H1 (cell line): ENCODE data around the gene XDH. TPM values are rescaled to one million over a fixed set of nuclear protein-coding genes. Genes with fewer than 3 reads are reported as not detected.

Experiments used
- SIRT6 ChIP-seq: IDR thresholded peaks from one replicate; pipeline ENCODE4 v1.7.1; 2012; ENCODE audit warnings: low read length, inconsistent platforms
- TAF1 ChIP-seq: IDR thresholded peaks from 2 replicates; pipeline ENCODE4 v1.6.1; 2011; ENCODE audit warnings: mild to moderate bottlenecking, low read depth, low read length
- polyA plus RNA-seq, 7 experiments: library from polyadenylated mRNA; depleted of rRNA in 3 of 7; stranded (reverse) in 5 of 7; unstranded in 2 of 7; fragments of >200 nt in 5 of 7; fragments of 200-250 nt in 2 of 7; gene quantifications; 1 replicate in 5 of 7; 2 replicates in 1 of 7; 4 replicates in 1 of 7; pipeline versions ENCODE4 v1.2.1 to v1.2.3, GENCODE V29; 2011 to 2013; ENCODE audit warnings: missing spikeins in 2 of 7, mixed read lengths in 2 of 7
- total RNA-seq: library from RNA; stranded (reverse); fragmentation: NEBNext Ultra II Directional; extraction: Animal tissue kit (Norgen Biotek cat#: 25700); gene quantifications from 2 replicates; pipeline ENCODE4 v1.2.1, GENCODE V29; 2021

XDH gene
- total and polyA plus RNA-seq, 2 of the 8 experiments (the other 6 are each of a cell fraction or from before 2014, with no cell fraction given) = 0.68 to 1.2 TPM

DNA sequence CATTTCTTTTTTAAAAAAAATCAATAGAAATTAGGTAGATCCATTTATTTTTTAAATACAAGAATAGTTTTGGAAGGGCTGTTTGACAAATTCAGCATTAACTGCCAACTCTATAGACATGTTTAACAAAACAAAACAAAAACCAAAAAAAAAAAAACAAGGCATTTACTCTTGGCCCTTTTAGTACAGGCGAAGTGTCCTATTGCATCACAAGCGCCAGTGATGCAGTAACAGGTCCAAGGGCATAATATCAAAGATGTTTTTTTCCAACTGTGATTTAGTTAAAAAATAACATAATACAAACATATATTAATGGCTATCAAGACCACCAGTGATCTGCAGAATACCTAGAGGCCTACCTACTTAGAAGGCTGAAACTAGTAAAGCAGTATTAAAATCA, 55.3 kb downstream of the XDH start (continued):
- TF ChIP-seq TAF1 (no peak), SIRT6 (no peak)
